Activated CD4-positive, alpha-beta T cell treated with anti-CD3 and anti-CD28 coated beads for 4 hours (primary cell): Measurements from ENCODE around the gene DNASE1L2.

ENCODE experiments used
- DNase-seq, 2 donors: peaks; one replicate each; pipeline ENCODE4 v3.0.0-alpha.2; 2020

DNASE1L2 gene

DNA sequence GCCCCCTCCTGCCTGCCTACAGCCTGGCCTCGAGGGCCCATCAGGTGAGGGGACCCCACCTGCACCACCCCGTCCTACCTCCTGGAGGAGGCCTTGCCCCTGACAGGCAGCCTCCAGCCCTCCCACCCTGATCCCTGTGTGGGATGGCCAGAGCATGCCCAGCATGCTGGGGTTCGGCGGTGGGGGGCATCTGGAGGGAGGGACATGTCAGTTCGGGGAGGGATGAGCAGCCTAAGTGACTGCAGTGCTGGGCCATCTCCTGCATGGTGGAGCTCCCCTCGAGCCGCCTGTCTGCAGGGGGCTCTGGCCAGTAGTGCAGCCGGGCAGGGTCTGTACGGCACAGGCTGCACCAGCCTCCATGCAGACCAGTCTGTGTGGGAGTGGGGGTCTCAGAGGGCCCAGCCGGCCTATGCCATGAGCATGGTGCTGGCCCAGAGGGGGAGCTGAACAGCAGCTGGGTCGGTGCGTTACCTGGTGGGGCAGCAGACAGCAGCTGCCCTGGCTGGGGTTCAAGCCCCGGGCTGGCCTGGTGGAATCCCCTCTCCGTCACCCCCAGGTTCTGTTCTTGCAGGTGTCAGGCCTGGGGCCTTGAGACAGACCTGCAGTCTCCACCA lies 35.7 kb downstream of the DNASE1L2 start:
- no peak for DNase-seq

GRCh38 chr16:2273484-2273883 lies 37.2 kb downstream of the DNASE1L2 start:
- no peak for DNase-seq

GRCh38 chr16:2273931-2274330 lies 37.7 kb downstream of the DNASE1L2 start:
- no peak for DNase-seq

DNA sequence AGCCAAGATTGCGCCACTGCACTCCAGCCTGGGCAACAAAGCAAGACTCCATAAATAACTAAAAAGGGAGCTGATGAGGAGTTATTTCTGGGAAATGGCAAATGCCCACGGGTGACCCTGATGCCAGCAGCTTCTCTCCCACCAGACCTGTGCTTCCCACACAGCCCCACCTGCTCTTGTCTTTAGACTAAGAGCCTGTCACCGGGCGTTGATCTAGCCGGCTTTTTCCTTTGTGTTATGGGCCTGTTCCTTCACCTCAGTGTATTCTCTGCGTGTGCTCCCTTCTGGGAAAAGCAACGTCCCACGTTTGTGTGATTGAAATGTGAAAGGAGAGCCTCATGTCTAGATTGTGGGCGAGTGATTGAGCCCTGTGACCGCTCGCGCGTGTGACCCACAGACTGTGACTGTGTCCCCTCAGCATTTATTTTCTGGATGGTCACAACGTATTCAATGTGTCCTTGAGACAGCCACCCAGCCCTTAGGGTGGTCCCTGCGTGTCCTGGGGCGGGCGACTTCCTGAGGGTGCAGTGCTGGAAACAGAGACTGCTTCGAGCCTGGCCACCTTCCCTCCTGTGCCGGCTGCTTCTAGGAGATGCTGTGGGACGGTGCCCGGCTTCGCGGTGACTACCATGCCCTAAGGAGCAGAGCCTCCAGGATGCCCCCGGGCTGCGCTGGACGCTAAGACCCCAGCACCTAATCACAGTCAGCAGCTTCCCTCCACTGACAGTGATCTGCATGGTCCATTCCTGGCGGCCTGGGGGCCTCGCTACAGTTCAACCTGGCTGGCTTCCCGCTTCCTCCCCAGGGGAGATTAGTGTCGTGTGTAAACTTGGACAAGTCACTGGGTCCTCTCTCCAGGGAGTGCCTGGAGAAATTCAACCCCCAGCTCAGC lies 39.5 kb downstream of the DNASE1L2 start:
- DNase-seq, result no peak

GRCh38 chr16:2276368-2277195 lies 40.3 kb downstream of the DNASE1L2 start:
- no peak for DNase-seq

DNA sequence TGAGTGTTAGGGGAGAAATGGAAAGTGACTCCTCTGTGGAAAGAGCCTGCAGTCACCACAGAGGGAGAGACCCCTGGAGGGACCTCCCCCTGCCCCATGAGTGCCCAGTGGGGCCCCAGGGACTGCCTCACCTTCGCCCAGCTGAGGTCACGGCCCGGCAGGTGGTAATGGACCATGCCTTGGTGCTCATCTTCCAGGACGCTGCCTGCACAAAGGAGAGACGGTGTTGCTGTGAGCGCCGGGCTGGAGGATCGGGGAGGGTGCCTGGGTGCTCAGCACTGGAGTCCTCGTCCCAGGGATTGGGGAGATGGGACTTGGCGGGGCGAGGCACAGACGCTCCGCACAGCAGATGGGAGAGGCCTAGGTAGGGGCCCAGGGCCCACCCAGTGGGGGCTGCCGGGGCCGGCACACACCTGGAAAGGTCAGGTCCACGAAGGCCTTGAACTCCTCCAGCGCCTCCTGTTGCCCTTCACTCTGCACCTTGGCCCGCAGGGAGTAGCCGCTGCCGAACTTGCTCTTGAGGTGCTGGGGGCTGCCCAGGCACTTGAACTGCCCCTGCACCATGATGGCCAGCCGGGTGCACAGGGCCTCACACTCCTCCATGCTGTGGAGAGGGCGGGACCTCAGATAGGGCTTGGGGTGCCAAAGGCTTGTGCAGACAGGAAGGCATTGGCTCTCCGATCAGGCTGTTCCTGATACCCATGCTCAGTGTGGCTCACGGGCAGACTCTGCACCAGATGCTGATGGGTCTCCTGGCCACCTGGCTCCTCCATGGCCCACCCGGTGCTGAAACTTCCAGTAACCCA lies 41.4 kb downstream of the DNASE1L2 start:
- no peak for DNase-seq

DNA sequence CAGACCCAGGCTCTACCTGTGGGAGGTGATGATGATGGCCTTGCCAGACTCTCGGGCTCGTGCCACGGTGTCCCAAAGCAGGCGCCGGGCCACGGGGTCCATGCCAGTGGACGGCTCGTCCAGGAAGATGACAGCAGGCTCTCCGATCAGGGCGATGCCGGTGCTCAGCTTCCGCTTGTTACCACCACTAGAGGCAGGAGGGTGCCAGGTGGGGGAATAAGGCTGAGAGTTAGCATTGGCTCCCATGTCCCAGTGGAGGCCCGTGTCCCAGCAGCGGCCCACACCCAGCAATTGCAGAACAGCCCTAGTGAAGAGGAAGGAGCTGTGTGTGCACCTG lies 42.0 kb downstream of the DNASE1L2 start:
- no peak for DNase-seq

- DNase-seq, result no peak
These were observed 42.9 kb downstream of the DNASE1L2 start for GRCh38 chr16:2278956-2279800.

- DNase-seq, result no peak
These were observed 44.2 kb downstream of the DNASE1L2 start for GRCh38 chr16:2280461-2280860.

DNA sequence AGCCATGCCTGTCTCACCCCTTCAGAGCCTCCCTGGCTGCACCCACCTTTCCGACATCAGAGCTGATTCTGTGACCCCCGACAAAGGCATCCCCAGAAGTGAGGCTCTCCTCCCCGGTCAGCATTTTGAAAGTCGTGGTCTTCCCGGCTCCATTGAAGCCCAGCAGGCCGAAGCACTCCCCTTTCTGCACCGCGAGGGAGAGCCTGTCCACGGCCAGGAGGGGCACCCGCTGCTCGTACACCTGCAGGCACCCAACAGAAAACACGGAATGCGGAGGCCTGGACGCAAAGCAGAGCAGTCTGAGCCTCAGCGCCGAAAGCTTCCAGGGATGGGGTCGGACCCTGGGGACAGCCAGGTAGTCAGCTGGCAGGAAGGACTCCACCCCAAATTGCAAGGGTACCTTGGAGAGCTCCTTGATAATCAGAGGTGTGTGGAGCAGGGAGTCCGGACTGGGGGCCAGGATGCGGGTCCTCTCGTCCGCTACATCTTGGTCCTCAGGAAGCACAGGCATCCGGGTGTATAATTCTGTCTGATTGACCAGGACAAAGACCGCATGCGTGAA lies 44.8 kb downstream of the DNASE1L2 start:
- no peak for DNase-seq

GRCh38 chr16:2282262-2282661 lies 46.0 kb downstream of the DNASE1L2 start:
- DNase-seq, result no peak

GRCh38 chr16:2282866-2283555 lies 46.8 kb downstream of the DNASE1L2 start:
- no peak for DNase-seq

DNA sequence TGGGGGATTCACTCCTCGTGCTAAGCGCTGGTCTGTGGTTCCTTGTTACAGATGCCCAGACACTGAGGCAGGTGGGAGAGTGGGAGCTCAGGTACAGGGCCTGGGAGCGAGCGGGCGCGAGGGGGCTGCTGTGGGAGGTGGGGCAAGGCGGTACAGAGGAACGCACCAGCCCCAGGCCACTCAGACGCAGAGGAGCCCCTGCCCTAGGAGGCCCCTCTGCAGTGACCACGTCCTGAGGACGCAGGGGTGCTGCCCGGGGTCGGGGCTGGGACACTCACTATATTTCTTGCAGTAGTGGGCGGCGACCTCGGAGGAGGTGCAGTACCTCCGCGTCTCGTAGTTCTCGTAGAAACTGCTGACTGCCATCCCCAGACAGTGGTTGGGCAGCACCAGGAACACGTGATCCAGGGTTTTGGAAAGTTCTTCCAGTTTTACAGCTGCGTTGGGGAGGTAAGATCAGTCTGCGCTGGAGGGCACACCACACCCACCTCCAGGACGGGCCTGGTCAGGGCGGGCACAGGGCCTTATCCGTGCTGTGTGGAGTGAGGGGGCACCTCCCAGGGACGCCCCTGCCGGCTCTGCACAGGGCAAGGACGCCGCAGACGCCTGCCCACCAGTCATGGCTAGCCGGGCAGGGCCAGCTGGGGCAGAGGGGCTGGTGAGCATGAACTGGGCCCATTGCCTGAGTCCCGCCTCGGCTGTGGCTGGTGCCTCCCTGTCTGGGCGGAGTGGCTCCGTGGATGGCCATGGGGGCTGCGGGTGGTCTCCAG lies 47.9 kb downstream of the DNASE1L2 start:
- DNase-seq, result no peak

DNA sequence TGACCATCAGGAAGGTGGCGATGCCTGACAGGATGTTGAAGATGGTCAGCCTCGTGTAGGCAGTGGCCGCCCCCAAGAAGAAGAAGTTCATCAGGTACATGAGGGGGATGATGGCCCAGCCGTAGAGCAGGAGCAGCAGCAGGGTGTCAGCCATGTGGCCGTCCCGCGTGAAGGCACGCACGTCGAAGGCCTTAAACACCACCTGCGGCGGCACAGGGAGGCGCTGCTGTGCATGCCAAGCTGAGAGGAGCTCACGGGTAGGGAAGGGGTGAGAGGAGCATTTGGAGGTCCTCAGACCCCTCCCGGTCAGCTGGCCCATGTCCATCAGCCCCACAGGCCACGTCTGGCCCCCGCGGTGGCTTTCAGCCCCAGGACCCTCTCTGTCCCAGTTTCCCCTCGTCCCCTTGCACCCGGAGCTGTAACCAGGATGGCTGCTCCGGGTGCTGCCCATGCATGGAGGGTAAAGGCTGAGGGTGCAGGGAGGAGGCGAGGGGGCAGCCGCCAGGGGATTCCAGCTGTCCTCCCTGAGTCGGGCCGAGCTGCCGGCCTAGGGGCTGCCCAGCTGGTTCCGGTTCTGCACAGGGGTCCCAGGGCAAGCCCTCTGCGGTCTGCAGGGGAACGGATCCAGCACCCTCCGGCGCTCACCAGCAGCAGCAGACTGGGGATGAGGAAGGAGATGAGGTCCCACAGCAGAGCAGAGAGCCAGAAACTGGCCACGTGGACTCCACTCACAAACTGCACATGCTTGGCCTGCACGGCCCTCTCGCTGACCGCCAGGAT lies 48.7 kb downstream of the DNASE1L2 start:
- DNase-seq, result no peak

DNA sequence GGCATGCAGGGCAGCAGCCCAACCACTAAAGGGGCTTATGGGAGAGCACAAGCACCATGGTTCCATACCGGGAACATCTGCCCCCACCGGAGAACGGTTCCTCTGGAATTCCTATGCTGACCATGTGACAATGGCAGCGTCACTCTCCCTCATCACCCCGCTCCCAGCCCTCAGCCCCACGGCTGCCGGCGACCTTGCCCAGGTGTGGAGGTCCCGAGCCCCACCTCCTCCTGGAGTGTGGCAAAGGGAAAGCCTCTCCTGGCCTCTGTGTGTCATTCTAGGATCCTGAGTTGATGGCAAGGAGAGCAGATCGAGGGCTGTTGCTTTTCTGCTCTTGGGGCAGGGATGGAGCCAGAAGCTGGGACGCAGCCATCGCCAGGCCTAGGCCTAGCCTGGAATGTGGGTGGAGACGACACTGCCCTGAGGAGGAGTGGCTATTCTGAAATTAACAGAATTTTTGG lies 49.5 kb downstream of the DNASE1L2 start:
- no peak for DNase-seq

- DNase-seq, result no peak
These were observed 50.3 kb downstream of the DNASE1L2 start for GRCh38 chr16:2286550-2286949.

GRCh38 chr16:2287916-2288547 lies 51.8 kb downstream of the DNASE1L2 start:
- DNase-seq, result no peak
